ENCODE measurements around the gene SASH1.

Gene SASH1

GRCh38 chr6:148557796-148558321 is 215.2 kb downstream of the SASH1 start:
- TF ChIP-seq GATA3 (IDR thresholded peaks at IDR 0.05; ENCODE audit: low read depth, low read length) (no peak), GATA2 (IDR thresholded peaks at IDR 0.05; ENCODE audit: low read depth, low read length) (no peak)

- TF ChIP-seq GATA2 (IDR thresholded peaks at IDR 0.05; ENCODE audit: low read depth, low read length) = no peak
- TF ChIP-seq GATA3 (IDR thresholded peaks at IDR 0.05; ENCODE audit: low read depth, low read length) = no peak
Observed at GRCh38 chr6:148559848-148560433, 217.3 kb downstream of the SASH1 start.

DNA sequence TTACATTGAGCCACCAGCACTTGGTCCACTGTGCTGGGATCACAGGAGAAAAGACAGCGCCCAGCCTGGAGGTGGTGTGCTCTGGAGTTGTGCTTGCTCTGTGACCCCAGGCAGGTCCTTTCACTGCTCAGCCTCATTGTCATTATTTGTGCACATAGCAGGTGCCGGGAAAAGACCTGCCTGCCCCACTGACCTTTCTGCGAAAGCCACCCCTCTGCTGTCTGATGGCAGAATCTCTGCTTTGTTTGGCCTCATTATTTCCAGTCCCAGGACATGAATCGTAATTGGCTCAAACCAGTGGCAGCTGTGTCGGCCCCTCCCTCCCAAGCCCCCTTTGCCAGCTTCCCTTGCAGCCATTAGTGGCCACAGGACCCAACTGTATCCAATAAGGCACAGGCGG is 219.0 kb downstream of the SASH1 start:
- no peak for TF ChIP-seq GATA2 (IDR thresholded peaks at IDR 0.05; ENCODE audit: low read depth, low read length)
- TF ChIP-seq GATA3 (IDR thresholded peaks at IDR 0.05; ENCODE audit: low read depth, low read length) = no peak

GRCh38 chr6:148563066-148563465 is 220.4 kb downstream of the SASH1 start:
- TF ChIP-seq GATA3 (IDR thresholded peaks at IDR 0.05; ENCODE audit: low read depth, low read length) (no peak), GATA2 (IDR thresholded peaks at IDR 0.05; ENCODE audit: low read depth, low read length) (no peak)

GRCh38 chr6:148564494-148565035 is 221.9 kb downstream of the SASH1 start:
- TF ChIP-seq GATA3 (IDR thresholded peaks at IDR 0.05; ENCODE audit: low read depth, low read length) (no peak), GATA2 (IDR thresholded peaks at IDR 0.05; ENCODE audit: low read depth, low read length) (no peak)

GRCh38 chr6:148565321-148565926 is 222.8 kb downstream of the SASH1 start:
- TF ChIP-seq GATA3 (IDR thresholded peaks at IDR 0.05; ENCODE audit: low read depth, low read length) (no peak), GATA2 (IDR thresholded peaks at IDR 0.05; ENCODE audit: low read depth, low read length) (no peak)

GRCh38 chr6:148565930-148566663 is 223.5 kb downstream of the SASH1 start:
- TF ChIP-seq GATA3 (IDR thresholded peaks at IDR 0.05; ENCODE audit: low read depth, low read length) = no peak
- no peak for TF ChIP-seq GATA2 (IDR thresholded peaks at IDR 0.05; ENCODE audit: low read depth, low read length)

DNA sequence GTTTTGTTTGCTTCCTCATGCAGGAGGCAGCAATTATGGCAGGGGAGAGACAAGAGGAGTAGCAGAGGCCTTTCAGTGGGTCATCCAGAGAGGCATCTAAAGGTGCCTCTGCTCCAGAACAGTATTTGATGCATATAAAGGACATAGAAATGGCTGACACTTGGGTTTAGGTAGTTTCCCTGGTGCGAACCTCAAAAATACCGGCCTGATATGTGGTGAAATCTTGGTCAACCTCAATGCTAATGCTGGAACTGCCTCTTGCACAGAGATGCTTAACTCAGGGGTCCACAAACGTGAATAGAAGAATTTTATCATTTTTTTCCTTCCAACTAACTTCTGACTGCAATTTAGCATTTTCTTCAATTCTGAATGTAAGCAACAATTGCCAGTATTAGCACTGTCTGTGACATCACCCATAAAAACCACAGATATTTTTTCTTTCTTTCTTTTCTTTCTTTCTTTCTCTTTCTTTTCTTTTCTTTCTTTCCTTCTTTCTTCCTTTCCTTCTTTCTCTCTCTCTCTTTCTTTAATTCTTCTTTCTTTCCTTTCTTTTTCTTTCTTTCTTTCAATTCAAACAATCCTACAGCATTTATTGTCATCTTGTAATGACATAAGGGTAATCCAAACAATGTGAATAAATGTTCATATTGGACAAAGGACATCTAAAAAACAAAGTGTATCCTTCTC is 224.2 kb downstream of the SASH1 start:
- TF ChIP-seq GATA3 (IDR thresholded peaks at IDR 0.05; ENCODE audit: low read depth, low read length) (no peak), GATA2 (IDR thresholded peaks at IDR 0.05; ENCODE audit: low read depth, low read length) (no peak)

- TF ChIP-seq GATA3 (IDR thresholded peaks at IDR 0.05; ENCODE audit: low read depth, low read length) (no peak), GATA2 (IDR thresholded peaks at IDR 0.05; ENCODE audit: low read depth, low read length) (no peak)
Observed at GRCh38 chr6:148570456-148570855, 227.8 kb downstream of the SASH1 start.

DNA sequence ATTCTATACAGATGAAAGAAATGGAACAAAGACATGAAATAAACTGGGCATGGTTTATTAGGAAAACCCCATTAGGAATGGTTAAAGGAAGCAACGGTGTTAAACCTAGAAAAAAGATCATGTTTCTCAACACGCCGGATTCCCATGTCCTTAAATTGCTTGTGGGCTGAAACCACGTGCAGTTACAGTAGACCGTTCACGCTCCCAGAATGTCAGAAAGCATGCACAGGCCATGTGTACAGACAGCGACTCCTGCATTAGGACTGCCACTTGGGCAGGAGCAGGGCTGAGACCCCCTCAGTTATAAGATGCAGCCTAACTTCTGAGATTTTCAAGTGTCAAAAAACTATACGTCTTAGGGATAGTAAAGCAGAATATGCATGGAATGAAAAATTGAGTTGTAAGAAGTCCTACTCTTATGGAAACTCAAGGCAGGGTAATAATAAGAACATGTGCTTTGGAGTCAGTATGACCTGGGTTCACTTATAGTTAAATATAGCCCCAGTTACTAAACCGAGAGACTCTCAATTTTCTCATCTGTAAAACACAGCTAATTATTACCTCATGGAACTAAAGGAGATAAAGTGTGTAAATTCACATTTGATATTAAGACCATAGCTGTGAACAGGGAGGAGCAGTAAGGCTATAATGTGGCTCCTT is 230.2 kb downstream of the SASH1 start:
- no peak for TF ChIP-seq GATA2 (IDR thresholded peaks at IDR 0.05; ENCODE audit: low read depth, low read length)
- no peak for TF ChIP-seq GATA3 (IDR thresholded peaks at IDR 0.05; ENCODE audit: low read depth, low read length)

- TF ChIP-seq GATA2 (IDR thresholded peaks at IDR 0.05; ENCODE audit: low read depth, low read length) (no peak), GATA3 (IDR thresholded peaks at IDR 0.05; ENCODE audit: low read depth, low read length) (no peak)
Observed at GRCh38 chr6:148573922-148574321, 231.3 kb downstream of the SASH1 start.

GRCh38 chr6:148577687-148578488 is 235.2 kb downstream of the SASH1 start:
- TF ChIP-seq GATA3 (IDR thresholded peaks at IDR 0.05; ENCODE audit: low read depth, low read length) = no peak
- TF ChIP-seq GATA2 (IDR thresholded peaks at IDR 0.05; ENCODE audit: low read depth, low read length) = no peak

- TF ChIP-seq GATA2 (IDR thresholded peaks at IDR 0.05; ENCODE audit: low read depth, low read length) (no peak), GATA3 (IDR thresholded peaks at IDR 0.05; ENCODE audit: low read depth, low read length) (no peak)
Observed at GRCh38 chr6:148578489-148578814, 235.8 kb downstream of the SASH1 start.

Measured in SH-SY5Y (cell line).